ENCODE data around the gene SGIP1.

- TF ChIP-seq CTCF (conservative IDR thresholded peaks at IDR 0.05; ENCODE audit: low read depth, low read length) (no peak), EZH2phosphoT487 (IDR thresholded peaks at IDR 0.05; ENCODE audit: borderline replicate concordance, low read length) (no peak)
Measured at GRCh38 chr1:66778266-66778665, 244.3 kb downstream of the SGIP1 start.

Data from PC-3 (cell line).